Neutrophil (primary cell): ENCODE measurements around the gene C2orf74.

ENCODE experiments used
- H3K27ac ChIP-seq: fragments of 200-600 bp; sonication (generic); 2 replicates; pipeline ENCODE4 v1.5.1; 2016; ENCODE audit warnings: mild to moderate bottlenecking, moderate library complexity
- H3K27me3 ChIP-seq: fragments of 200-600 bp; sonication (generic); 2 replicates; pipeline ENCODE4 v1.6.0; 2016; ENCODE audit warnings: mild to moderate bottlenecking
- H3K36me3 ChIP-seq: fragments of 200-600 bp; sonication (generic); 2 replicates; pipeline ENCODE4 v1.5.1; 2017
- H3K4me1 ChIP-seq, 2 experiments: fragments of 200-600 bp in 1 of 2; sonication (generic) in 1 of 2; 1 replicate in 1 of 2; 2 replicates in 1 of 2; pipeline versions ENCODE4 v1.5.1 to v1.6.1; 2013 to 2016; ENCODE audit warnings: low read depth in 1 of 2, low read length in 1 of 2, mild to moderate bottlenecking in 1 of 2, moderate library complexity in 1 of 2; ENCODE audit not compliant: control insufficient read depth in 1 of 2, insufficient read depth in 1 of 2
- H3K4me3 ChIP-seq, 2 experiments: fragments of 200-600 bp in 1 of 2; sonication (generic) in 1 of 2; 1 replicate in 1 of 2; 2 replicates in 1 of 2; pipeline ENCODE4 v1.5.1; 2013 to 2016; ENCODE audit warnings: low read depth in 1 of 2, low read length in 1 of 2, mild to moderate bottlenecking in 1 of 2, moderate library complexity in 1 of 2
- H3K9me3 ChIP-seq: fragments of 200-600 bp; sonication (generic); 2 replicates; pipeline ENCODE4 v1.5.1; 2016
- CTCF ChIP-seq: fragments of 200-600 bp; sonication (generic); IDR thresholded peaks from 2 replicates; pipeline ENCODE4 v1.5.1; 2016; ENCODE audit warnings: antibody characterized with exemption

Gene C2orf74

GRCh38 chr2:61173116-61173515 is 11.1 kb downstream of the C2orf74 start:
- TF ChIP-seq CTCF, result no peak
- H3K27ac ChIP-seq, result no peak overlapping the region
- no peaks in the 10 kb centered on the region for H3K27me3 ChIP-seq
- H3K36me3 ChIP-seq, result no peaks in the 10 kb centered on the region
- no peaks in the 10 kb centered on the region for H3K9me3 ChIP-seq
- no peak overlapping the region for H3K4me3 ChIP-seq
- H3K4me1 ChIP-seq, result peaks cover 13 to 14% of the 10 kb centered on the region in 2 experiments

DNA sequence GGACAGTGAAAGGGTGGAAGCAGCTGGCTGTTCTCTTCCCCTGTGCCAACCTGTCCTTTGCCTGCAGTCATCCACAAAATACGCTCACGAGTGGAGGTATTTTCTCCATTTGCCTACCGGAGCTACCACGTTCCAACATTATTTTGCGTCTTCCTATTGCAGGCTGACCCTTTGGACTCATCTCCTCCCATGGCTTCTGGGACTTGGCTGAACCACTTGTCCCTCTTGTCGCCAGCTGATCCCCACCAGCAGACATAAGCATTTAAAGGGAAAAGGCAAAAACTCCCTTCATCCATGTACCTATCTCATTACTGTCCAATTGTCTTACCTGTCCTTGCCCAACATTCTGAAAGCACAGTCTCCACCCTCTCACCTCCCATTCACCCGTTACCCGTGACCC is 13.0 kb downstream of the C2orf74 start:
- Histone ChIP-seq H3K27ac (no peak overlapping the region), H3K4me1 (peaks cover 24 to 32% of the 10 kb centered on the region in 2 experiments), H3K9me3 (no peaks in the 10 kb centered on the region), H3K36me3 (peaks cover 6% of the 10 kb centered on the region), H3K4me3 (no peak overlapping the region), H3K27me3 (no peaks in the 10 kb centered on the region)
- no peak for TF ChIP-seq CTCF

- peak overlapping the region; percentile 95 for H3K27ac ChIP-seq
- H3K4me1 ChIP-seq, result peaks cover 24 to 33% of the 10 kb centered on the region in 2 experiments
- peak overlapping the region; percentile 93 to 96 for H3K4me3 ChIP-seq
- peak; percentile 55 for TF ChIP-seq CTCF
- peaks cover 26% of the 10 kb centered on the region for H3K36me3 ChIP-seq
- H3K9me3 ChIP-seq, result no peaks in the 10 kb centered on the region
- H3K27me3 ChIP-seq, result no peaks in the 10 kb centered on the region
These were observed 15.1 kb downstream of the C2orf74 start for GRCh38 chr2:61176755-61177726.

DNA sequence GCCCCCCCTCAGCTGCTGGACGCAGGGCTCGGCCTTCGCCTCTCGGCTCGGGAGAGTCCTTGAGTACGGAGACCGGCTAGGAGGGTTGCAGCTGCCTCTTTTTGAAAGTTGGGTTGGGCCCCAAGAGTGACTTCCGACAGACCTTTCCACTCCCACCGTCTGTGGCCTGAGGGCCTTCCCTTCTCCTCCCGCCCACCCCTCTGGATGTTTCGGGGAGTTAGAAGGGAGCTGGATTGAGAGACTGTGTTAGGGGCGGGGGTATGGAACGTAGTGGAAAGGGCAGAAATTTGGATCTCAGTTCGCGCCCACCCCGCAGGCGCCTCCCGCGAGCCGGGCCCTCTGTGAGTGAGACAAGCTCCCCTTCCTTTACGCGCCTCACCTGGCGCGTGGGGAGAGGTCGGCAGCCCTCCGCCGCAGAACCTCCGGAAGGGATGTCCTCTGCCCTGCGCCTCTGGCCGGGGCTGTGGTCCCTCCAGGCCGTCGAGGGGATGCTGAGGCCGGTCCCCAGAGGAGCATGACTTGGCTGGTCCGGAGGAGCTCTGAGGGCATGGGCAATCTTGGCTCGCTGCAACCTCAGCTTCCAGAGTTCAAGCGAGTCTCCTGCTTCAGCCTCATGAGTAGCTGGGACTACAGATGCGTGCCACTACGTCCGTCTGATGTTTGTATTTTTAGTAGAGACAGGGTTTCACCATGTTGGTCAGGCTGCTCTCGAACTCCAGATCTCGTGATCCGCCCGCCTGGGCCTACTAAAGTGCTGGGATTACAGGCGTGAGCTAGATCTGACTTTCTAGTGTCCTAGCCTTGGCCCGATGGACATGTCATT is 15.9 kb downstream of the C2orf74 start:
- peak overlapping the region; percentile 93 to 96 for H3K4me3 ChIP-seq
- H3K4me1 ChIP-seq, result peaks cover 24 to 33% of the 10 kb centered on the region in 2 experiments
- peak overlapping the region; percentile 95 for H3K27ac ChIP-seq
- H3K36me3 ChIP-seq, result peaks cover 33% of the 10 kb centered on the region
- H3K27me3 ChIP-seq, result no peaks in the 10 kb centered on the region
- no peak for TF ChIP-seq CTCF
- no peaks in the 10 kb centered on the region for H3K9me3 ChIP-seq

- TF ChIP-seq CTCF, result no peak
- H3K36me3 ChIP-seq, result peaks cover 43% of the 10 kb centered on the region
- H3K4me3 ChIP-seq, result peak overlapping the region; percentile 93 to 96
- no peaks in the 10 kb centered on the region for H3K27me3 ChIP-seq
- peak overlapping the region; percentile 95 for H3K27ac ChIP-seq
- no peaks in the 10 kb centered on the region for H3K9me3 ChIP-seq
- H3K4me1 ChIP-seq, result peaks cover 24 to 33% of the 10 kb centered on the region in 2 experiments
These were observed 16.9 kb downstream of the C2orf74 start for GRCh38 chr2:61178603-61179545.
